Tibial artery (tissue), 4 donors: ENCODE results near the gene PRDM16.
A peak's percentile ranks its signal among the peaks of the same experiment; 100 is the strongest.

ENCODE experiments used
- DNase-seq, 2 donors: peaks; one replicate each; pipeline ENCODE4 v3.0.0-alpha.2; 2019
- H3K27ac ChIP-seq, 2 donors: fragments of 200-600 bp; sonication (generic) in 1 of 2; 1 replicate in 1 of 2; 2 replicates in 1 of 2; pipeline ENCODE4 v1.5.1; 2018 to 2019; ENCODE audit warnings: mild to moderate bottlenecking in 1 of 2
- H3K27me3 ChIP-seq, 2 donors: fragments of 200-600 bp; sonication (generic) in 1 of 2; one replicate each; pipeline versions ENCODE4 v1.5.1 to v1.6.0; 2016 to 2019
- H3K36me3 ChIP-seq, 3 donors: fragments of 200-600 bp; sonication (generic) in 2 of 3; one replicate each; pipeline ENCODE4 v1.5.1; 2016 to 2019; ENCODE audit warnings: mild to moderate bottlenecking in 2 of 3
- H3K4me1 ChIP-seq, 4 donors: fragments of 200-600 bp; sonication (generic) in 2 of 4; 1 replicate in 3 of 4; 2 replicates in 1 of 4; pipeline ENCODE4 v1.5.1; 2016 to 2019
- H3K4me3 ChIP-seq, 2 donors: fragments of 200-600 bp; sonication (generic) in 1 of 2; 1 replicate in 1 of 2; 2 replicates in 1 of 2; pipeline ENCODE4 v1.5.1; 2018 to 2019; ENCODE audit warnings: mild to moderate bottlenecking in 2 of 2
- H3K9me3 ChIP-seq, 3 donors: fragments of 200-600 bp; sonication (generic) in 1 of 3; one replicate each; pipeline ENCODE4 v1.5.1; 2016 to 2019
- intact Hi-C: fragments of 100-400 bp; cut with DNase I; formaldehyde crosslinking; loops from one replicate; pipeline ENCODE4 v1.15.0; 2023; ENCODE audit warnings: low total_unique reads
- TF ChIP-seq, protein P1 (sequence below), 2 experiments: fragments of 200-600 bp in 1 of 2; fragments of 450-650 bp in 1 of 2; IDR thresholded peaks; one replicate each; pipeline ENCODE4 v1.5.1; 2017 to 2019; ENCODE audit warnings: antibody characterized with exemption in 2 of 2, mild to moderate bottlenecking in 1 of 2, moderate library complexity in 1 of 2

PRDM16 gene

DNA sequence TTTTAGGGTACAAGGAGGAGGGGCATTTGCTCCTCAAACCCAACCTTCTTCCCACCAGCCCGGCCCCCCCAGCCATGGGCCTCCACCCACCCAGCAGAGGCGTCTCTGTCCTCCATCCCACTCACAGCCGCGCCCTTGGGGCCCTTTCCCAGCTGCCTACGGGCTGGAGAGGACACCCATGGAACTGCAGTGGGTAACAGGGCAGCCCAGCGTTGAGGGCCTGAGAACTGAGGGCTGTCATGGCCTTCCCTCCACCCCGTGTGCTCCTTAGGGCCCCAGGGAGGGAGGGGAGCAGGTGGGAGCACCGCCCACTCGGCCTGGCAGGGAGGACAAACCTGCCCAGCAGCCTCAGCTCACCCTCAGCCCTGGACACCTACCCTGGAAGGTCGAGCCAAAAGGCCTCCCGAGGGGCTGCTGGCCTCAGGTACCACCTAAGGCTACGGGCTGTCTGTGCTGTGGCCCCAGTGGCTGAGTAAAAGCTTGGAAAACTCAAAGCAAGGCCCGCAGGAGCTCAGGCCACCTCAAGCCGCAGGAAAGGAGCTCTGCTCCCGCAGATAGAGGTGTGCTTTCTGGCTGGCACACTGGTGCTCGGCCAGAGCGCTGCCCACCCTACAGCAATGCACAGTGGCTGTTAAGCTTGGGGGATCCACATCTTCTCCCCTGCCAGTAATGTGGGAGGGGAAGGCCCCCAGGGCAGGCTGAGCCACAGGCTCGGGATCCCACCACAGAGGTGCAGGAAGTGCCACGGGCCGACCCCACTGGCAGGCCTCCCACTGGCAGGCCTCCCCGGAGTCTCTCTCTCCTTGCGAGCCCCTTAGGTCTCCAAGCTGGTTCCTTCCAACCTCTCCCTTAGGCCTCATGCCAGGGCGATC, 383.2 kb downstream of the PRDM16 start:
- H3K36me3 ChIP-seq, result no peaks in the 10 kb centered on the region
- H3K27ac ChIP-seq, result no peak overlapping the region
- TF ChIP-seq, protein P1, sequence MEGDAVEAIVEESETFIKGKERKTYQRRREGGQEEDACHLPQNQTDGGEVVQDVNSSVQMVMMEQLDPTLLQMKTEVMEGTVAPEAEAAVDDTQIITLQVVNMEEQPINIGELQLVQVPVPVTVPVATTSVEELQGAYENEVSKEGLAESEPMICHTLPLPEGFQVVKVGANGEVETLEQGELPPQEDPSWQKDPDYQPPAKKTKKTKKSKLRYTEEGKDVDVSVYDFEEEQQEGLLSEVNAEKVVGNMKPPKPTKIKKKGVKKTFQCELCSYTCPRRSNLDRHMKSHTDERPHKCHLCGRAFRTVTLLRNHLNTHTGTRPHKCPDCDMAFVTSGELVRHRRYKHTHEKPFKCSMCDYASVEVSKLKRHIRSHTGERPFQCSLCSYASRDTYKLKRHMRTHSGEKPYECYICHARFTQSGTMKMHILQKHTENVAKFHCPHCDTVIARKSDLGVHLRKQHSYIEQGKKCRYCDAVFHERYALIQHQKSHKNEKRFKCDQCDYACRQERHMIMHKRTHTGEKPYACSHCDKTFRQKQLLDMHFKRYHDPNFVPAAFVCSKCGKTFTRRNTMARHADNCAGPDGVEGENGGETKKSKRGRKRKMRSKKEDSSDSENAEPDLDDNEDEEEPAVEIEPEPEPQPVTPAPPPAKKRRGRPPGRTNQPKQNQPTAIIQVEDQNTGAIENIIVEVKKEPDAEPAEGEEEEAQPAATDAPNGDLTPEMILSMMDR (IDR thresholded peaks at IDR 0.05), result no peak
- no peak overlapping the region for H3K4me3 ChIP-seq
- intact Hi-C loops, result loop anchor here (2.0 to 10.0 kb wide), 3 partner anchors 33 to 273 kb away; no protein-coding TSS in a partner anchor
- no peak for DNase-seq
- peaks cover 0 to 52% of the 10 kb centered on the region in 2 donors for H3K27me3 ChIP-seq
- no peaks in the 10 kb centered on the region for H3K9me3 ChIP-seq
- peaks cover 0 to 21% (median 17%) of the 10 kb centered on the region in 4 donors for H3K4me1 ChIP-seq

DNA sequence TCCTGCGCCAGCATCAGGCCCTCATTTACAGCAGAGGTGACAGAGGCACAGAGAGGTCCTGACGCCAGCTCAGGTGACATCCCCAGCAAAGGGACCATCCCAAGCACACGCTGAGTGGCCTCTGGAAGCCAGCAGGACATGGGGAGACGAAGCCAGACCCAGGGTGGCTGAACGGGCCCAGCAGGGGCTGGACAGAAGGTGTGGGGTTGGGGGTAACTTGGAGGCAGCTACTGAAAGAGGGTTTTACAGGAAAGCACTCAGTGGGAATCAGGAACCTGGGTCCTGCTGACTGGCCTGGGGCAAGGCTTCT, 383.8 kb downstream of the PRDM16 start:
- DNase-seq, result no peak

DNA sequence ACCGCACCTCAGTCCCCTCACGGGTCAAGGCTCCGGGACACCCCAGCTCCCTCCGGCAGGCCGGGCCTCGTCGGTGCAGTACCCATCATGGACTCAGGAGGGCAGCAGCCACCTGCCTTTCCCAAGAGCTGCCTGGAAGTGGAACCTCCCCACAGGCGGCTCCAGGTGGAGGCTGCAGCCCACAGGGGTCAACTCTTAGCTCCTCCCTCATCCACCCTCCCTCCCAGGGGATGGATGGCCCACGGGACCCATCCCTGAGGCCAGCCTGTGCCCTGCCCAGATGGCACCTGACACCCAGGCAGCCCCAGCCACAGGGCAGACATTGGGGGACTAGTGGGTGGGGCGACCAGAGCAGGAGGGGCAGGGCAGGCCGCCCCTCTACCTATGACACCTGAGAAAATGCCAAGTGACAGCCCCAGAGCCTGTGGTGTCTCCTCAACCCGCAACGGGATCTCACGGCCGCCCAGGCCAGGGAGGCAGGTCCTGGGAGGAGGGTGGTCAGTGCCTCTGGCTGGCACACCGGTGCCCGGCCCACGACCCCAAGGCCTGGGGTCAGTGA, 384.3 kb downstream of the PRDM16 start:
- H3K4me3 ChIP-seq, result no peak overlapping the region
- peak; percentile 61 to 80 for DNase-seq
- H3K27ac ChIP-seq, result no peak overlapping the region
- H3K27me3 ChIP-seq, result peaks cover 0 to 52% of the 10 kb centered on the region in 2 donors
- peaks cover 0 to 30% (median 17%) of the 10 kb centered on the region in 4 donors for H3K4me1 ChIP-seq
- intact Hi-C loops, result loop anchor here (2.0 to 10.0 kb wide), 3 partner anchors 32 to 272 kb away; no protein-coding TSS in a partner anchor
- TF ChIP-seq, protein P1 (IDR thresholded peaks at IDR 0.05), result peak; percentile 93 to 97
- no peaks in the 10 kb centered on the region for H3K36me3 ChIP-seq
- no peaks in the 10 kb centered on the region for H3K9me3 ChIP-seq

More for the DNA sequence above, 383.8 kb downstream of the PRDM16 start:
- Histone ChIP-seq H3K27ac (no peak overlapping the region), H3K4me3 (no peak overlapping the region), H3K27me3 (peaks cover 0 to 52% of the 10 kb centered on the region in 2 donors), H3K36me3 (no peaks in the 10 kb centered on the region), H3K4me1 (peaks cover 0 to 27% (median 17%) of the 10 kb centered on the region in 4 donors), H3K9me3 (no peaks in the 10 kb centered on the region)
- intact Hi-C loops, result loop anchor here (2.0 to 10.0 kb wide), 3 partner anchors 32 to 272 kb away; no protein-coding TSS in a partner anchor
- TF ChIP-seq, protein P1 (IDR thresholded peaks at IDR 0.05), result no peak

DNA sequence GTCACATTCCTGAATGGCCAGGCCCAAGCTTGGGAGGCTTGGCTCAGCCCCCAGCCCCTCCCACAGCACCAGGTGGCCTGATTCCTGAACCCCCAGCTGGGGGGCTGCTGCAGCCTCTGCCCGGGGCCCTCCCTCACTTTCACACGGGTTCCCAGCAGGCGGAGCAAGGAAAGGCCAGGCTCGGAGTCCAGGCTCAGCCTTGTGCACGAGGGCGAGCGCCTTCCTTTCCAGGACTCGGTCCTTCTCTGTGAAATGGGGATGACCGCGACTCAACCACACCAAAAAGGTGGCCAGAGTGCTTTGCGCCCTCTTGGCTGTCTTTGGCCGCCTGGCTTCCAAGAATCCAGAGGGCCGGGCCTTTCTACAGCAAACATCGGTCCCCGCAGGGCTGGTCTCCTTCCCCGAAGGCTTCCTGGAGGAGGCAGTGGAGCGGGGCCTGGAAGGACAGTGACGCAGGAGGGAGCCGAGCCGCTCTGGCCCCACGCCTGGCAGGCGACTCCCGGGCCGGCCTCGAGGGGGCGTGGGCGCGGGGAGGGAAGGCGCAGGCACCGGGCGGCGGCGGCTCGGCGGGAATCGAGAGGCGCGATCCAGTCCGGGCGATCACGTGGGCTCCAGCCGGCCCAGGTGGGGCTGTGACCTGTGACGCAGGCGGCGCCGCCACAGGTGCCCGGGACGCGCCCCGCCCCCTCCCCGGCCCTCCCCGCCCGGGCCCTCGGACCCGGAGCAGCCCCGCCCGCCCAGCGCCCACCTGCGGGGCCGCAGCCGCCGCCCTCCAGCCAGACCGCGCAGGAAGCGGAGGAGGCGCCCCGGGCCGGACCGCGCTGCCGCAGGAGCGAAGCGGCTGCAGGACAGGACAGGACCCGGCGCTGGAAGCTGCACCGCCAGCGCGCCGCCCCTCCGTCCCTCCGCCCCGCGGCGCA, 385.1 kb downstream of the PRDM16 start, which contains the start of gene ARHGEF16:
Gene ARHGEF16, plus strand, starts transcription at position 775 of the 920 bp plus-strand sequence. CDS start 8,420 bp downstream, outside the sequence.
- Histone ChIP-seq H3K27me3 (peaks cover 0 to 52% of the 10 kb centered on the region in 2 donors), H3K9me3 (no peaks in the 10 kb centered on the region), H3K36me3 (no peaks in the 10 kb centered on the region), H3K4me3 (peak within 1 kb of the TSS; percentile 38 to 50), H3K4me1 (peaks cover 0 to 30% (median 17%) of the 10 kb centered on the region in 4 donors), H3K27ac (no peak within 1 kb of the TSS)
- TF ChIP-seq, protein P1 (IDR thresholded peaks at IDR 0.05), result peak; percentile 21 to 22
- no peak for DNase-seq
- intact Hi-C loops, result loop anchor here (2.0 to 10.0 kb wide), 3 partner anchors 31 to 271 kb away; no protein-coding TSS in a partner anchor
